Keratinocyte (primary cell): ENCODE results near the gene C1D.

Experiments
- EZH2 ChIP-seq: IDR thresholded peaks from one replicate; pipeline ENCODE4 v1.6.1; 2012; ENCODE audit warnings: inconsistent platforms, mild to moderate bottlenecking, low read length, moderate library complexity
- TF ChIP-seq, protein P1 (sequence below), 3 experiments: IDR thresholded peaks in 1 of 3; conservative IDR thresholded peaks in 1 of 3; optimal IDR thresholded peaks in 1 of 3; 2 replicates in 2 of 3; 3 replicates in 1 of 3; pipeline versions ENCODE3 to v1.5.1; 2011; ENCODE audit warnings: low read length in 3 of 3, mild to moderate bottlenecking in 3 of 3, moderate library complexity in 2 of 3, control low read depth in 1 of 3, inconsistent platforms in 1 of 3; ENCODE audit not compliant: insufficient read depth in 2 of 3; ENCODE audit errors: extremely low read depth in 1 of 3

DNA sequence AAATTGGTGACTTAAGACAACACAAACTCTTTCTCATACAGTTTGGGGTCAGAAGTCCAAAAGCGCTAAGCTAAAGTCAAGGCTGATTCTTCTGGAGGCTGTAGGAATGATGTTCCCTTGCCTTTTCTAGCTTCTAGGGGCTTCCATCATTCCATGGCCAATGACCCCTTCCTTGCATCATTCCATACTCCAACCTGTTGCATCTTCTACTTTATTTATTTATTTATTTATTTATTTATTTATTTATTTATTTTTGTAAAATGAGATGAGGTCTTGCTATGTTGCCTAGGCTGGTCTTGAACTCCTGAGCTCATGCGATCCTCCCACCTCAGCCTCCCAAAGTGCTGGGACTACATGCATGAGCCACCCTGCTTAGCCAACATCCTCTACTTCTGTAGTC is 44.7 kb upstream of the C1D start:
- TF ChIP-seq, protein P1, sequence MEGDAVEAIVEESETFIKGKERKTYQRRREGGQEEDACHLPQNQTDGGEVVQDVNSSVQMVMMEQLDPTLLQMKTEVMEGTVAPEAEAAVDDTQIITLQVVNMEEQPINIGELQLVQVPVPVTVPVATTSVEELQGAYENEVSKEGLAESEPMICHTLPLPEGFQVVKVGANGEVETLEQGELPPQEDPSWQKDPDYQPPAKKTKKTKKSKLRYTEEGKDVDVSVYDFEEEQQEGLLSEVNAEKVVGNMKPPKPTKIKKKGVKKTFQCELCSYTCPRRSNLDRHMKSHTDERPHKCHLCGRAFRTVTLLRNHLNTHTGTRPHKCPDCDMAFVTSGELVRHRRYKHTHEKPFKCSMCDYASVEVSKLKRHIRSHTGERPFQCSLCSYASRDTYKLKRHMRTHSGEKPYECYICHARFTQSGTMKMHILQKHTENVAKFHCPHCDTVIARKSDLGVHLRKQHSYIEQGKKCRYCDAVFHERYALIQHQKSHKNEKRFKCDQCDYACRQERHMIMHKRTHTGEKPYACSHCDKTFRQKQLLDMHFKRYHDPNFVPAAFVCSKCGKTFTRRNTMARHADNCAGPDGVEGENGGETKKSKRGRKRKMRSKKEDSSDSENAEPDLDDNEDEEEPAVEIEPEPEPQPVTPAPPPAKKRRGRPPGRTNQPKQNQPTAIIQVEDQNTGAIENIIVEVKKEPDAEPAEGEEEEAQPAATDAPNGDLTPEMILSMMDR (optimal IDR thresholded peaks at IDR 0.05 in 1 of 3, IDR thresholded peaks at IDR 0.05 in 1 of 3, conservative IDR thresholded peaks at IDR 0.05 in 1 of 3; ENCODE audit: extremely low read depth in 1 of 3, insufficient read depth in 2 of 3, low read length in 3 of 3), result no peak
- no peak for TF ChIP-seq EZH2
